NOMO-1 treated with dmso at 0.1 percent for 144 hours (cell line): ENCODE measurements around the gene IL22.
A peak's percentile ranks its signal among the peaks of the same experiment; 100 is the strongest.
"Not testable (repeated sequence)": the region's sequence is repeated elsewhere in the genome, so short reads cannot be mapped to it uniquely, and the experiment has no call there.

ENCODE experiments used
- DNase-seq: peaks from one replicate; lab custom pipeline; 2025; ENCODE audit not compliant: unreplicated experiment; lab: John Stamatoyannopoulos, UW

The IL22 gene

GRCh38 chr12:68231229-68231628 lies 22.2 kb downstream of the IL22 start:
- DNase-seq, result no peak

GRCh38 chr12:68229956-68230355 lies 23.4 kb downstream of the IL22 start:
- DNase-seq, result no peak

GRCh38 chr12:68227356-68227755 lies 26.0 kb downstream of the IL22 start:
- no peak for DNase-seq

DNA sequence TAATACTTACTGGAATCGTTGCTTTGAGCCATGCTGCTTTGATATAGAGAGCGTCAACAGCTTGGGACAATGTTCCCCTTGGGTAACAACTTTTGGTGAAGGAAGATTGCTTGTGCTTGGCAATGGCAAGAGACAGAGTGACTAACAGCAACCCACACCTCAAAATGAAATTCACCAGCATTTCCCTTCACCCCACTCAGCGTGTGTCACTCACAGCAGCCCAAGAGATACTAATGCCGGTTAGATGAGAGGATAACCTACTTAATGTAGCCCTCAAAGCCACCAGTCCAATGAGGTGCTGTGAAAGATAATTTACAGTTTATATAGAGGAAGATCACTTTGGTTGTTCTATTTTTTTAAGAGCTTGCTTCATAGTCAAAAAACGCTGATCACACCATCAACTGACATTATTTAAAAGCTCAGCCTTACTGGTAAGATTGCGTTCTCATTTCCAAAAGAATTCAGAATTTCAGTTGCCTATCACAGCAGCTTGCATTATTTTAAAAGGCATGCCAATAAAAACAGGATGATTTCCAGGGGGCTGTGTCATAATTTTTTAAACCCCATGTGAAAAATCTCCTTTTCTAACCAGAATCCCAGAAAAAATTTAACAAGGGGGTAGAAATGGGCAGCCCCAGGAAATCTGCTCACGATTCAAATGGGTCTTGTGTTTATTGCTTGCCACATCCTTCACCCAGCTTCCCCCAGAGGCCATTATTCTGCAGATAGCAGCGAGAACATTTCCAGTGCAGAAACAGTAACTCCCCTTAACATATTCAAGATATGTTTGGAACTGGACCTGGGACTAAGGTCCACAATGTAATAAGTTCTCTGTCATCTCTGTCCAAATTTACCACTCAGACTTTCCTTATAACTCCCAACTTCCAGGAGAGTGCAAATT lies 27.6 kb downstream of the IL22 start, which contains the start of gene IL26:
IL26 (minus strand) TSS at position 235 of the 901 bp plus-strand sequence; CDS start at position 181, 54 bp downstream.
- DNase-seq, result no peak

DNA sequence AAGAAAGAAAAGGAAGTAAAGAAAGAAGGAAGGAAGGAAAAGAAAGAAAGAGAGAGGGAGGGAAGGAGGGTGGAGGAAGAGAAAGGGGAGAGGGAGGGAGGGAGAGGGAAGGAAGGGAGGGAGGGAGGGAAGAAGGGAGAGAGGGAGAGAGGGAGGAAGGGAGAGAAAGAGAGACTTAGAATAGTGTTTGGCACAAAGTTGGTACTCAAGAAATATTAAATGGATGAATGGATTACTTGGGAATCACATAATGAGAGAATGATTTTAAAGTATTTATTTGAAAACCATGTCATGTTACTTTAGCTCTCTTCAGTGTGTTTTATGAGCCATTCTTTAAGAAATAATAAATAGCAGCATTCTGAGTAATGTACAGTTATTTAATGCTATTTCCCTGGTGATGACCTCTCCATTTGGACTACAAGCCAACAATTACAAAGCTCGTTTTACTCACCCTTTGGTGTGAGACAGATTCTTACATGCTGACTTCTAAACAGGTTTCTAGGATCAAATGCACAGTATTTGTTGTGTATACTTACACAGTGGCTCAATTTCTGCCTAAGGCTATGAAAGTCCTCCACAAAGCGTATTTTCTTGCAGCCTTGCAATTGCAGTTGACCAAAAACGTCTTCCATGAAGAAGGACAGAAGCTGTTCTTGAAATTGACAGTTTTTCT lies 28.7 kb downstream of the IL22 start:
- no peak for DNase-seq

- peak; percentile 36 for DNase-seq
Measured at GRCh38 chr12:68223067-68223747, 30.2 kb downstream of the IL22 start.

GRCh38 chr12:68222326-68222725 lies 31.1 kb downstream of the IL22 start:
- DNase-seq, result no peak

DNA sequence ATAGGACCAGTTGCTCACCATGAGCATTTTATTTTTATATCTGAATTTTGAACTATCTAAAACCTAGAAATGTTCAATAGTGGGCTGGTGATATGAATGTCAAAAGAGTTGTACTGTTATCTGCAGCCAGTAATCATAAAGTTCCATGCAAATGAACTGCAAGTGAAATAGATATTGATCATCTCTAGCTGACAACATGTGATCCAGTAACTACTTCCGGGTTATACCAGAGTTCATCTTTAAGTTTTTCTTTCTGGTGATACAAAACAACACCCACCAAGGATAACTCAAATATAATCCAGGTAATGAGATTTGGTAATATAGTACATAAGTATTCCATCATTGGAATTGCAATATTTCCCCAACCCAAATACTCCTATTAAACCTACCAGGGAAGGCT lies 31.9 kb downstream of the IL22 start:
- no peak for DNase-seq

DNA sequence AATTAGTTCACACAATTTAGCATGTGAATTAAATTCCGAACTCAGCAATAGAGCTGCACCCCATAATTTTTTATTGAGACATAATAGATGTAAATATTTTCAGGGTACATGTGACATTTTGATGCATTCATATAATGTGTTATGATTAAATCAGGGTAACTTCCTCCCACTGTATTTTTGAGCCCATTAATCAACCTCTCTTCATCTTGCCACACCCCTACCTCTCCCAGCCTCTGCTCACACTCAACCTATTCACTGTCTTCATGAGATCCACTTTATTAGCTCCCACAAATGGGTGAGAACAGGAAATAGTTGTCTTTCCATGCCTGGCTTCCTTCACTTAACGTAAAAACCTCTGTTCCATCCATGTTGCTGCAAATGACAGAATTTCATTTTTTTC lies 42.5 kb downstream of the IL22 start:
- no peak for DNase-seq

GRCh38 chr12:68209048-68209728 lies 44.2 kb downstream of the IL22 start:
- not testable (repeated sequence) for DNase-seq

GRCh38 chr12:68207276-68207675 lies 46.1 kb downstream of the IL22 start:
- no peak for DNase-seq

- no peak for DNase-seq
Measured at GRCh38 chr12:68206446-68206845, 47.0 kb downstream of the IL22 start.

GRCh38 chr12:68203460-68203875 lies 49.9 kb downstream of the IL22 start:
- no peak for DNase-seq

- no peak for DNase-seq
Measured at GRCh38 chr12:68200854-68201253, 52.5 kb downstream of the IL22 start.

- DNase-seq, result no peak
Measured at GRCh38 chr12:68199127-68199526, 54.3 kb downstream of the IL22 start.

DNA sequence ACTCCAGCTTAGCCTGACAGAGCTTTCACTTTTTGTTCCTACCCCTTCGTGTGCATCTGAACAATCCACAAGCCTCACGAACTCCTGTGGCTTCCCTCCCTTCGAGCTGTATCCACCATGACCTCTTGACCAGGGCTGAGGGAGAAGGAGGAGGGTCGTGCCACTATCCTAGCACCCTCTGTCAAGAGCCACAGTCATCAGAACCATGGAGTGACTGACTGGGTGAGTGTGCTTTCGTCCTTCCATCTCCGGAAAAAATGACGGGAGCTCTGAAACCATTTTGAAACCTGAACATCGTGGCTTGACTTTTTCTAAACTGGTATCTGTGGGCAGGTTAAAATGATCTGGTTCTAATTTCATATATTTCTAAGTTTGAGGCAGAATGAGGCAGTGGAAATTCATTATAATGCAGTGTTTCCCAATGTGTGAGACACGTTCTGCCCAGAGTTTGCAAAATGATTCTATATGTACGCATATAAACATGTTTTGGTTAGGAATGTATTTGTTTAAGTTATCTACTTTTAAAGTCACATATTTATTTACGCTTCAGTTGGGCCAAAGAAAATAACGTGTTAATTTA lies 54.8 kb downstream of the IL22 start:
- DNase-seq, result no peak
